ENCODE measurements around the gene TRPM8.

Gene TRPM8

DNA sequence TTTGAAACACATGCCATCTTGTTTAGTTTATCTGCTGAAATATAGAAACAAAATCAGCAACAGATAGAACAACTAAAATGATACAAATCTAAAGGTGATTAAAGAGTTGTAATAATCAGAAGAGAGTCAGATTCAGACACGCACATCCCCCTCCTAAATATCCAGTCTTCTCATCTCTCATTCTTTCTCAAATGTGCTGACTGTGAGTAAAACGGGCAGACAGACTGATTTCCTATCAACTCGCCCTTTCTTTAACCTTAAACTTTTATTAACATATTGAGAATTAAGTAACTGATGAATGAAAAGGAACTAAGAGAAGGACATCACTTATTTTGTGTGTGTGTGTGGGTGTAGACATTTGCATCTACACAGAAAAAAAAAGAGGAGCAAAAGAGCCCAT, 98.7 kb downstream of the TRPM8 start:
- TF ChIP-seq FOXP2 (optimal IDR thresholded peaks at IDR 0.05; ENCODE audit: borderline replicate concordance, extremely low read depth, extremely low read length, insufficient read depth): no peak
- TF ChIP-seq, protein P1, sequence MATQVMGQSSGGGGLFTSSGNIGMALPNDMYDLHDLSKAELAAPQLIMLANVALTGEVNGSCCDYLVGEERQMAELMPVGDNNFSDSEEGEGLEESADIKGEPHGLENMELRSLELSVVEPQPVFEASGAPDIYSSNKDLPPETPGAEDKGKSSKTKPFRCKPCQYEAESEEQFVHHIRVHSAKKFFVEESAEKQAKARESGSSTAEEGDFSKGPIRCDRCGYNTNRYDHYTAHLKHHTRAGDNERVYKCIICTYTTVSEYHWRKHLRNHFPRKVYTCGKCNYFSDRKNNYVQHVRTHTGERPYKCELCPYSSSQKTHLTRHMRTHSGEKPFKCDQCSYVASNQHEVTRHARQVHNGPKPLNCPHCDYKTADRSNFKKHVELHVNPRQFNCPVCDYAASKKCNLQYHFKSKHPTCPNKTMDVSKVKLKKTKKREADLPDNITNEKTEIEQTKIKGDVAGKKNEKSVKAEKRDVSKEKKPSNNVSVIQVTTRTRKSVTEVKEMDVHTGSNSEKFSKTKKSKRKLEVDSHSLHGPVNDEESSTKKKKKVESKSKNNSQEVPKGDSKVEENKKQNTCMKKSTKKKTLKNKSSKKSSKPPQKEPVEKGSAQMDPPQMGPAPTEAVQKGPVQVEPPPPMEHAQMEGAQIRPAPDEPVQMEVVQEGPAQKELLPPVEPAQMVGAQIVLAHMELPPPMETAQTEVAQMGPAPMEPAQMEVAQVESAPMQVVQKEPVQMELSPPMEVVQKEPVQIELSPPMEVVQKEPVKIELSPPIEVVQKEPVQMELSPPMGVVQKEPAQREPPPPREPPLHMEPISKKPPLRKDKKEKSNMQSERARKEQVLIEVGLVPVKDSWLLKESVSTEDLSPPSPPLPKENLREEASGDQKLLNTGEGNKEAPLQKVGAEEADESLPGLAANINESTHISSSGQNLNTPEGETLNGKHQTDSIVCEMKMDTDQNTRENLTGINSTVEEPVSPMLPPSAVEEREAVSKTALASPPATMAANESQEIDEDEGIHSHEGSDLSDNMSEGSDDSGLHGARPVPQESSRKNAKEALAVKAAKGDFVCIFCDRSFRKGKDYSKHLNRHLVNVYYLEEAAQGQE (IDR thresholded peaks at IDR 0.05; ENCODE audit: insufficient read depth in 1 of 2, low read depth in 2 of 2, low read length in 2 of 2): no peak
- TF ChIP-seq POLR2AphosphoS5 (IDR thresholded peaks at IDR 0.05; ENCODE audit: low read depth, low read length): no peak
- no peak for TF ChIP-seq TAF1 (IDR thresholded peaks at IDR 0.05; ENCODE audit: borderline replicate concordance, insufficient read depth, low read length)
- no peak for TF ChIP-seq SIN3A (IDR thresholded peaks at IDR 0.05; ENCODE audit: borderline replicate concordance, insufficient read depth, low read length)

DNA sequence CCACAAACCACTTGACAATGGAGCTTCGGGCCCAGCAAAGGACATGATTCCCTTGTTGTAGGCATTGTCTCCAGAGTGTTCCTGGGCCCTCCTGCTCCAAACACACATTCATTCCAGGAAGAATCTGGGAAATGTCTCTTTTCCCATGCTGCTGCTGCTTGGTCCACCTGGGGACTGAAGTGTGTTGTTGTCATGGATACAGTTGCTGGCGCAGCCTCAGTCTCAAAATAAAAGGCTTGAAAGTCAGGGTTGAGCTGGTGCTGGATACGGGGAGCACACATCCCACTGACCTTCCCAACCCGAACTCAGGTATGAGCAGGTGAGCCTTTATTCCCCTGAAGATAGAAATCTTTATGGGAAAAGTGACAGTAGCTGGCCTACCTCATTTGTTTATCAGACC, 102.7 kb downstream of the TRPM8 start:
- TF ChIP-seq FOXP2 (optimal IDR thresholded peaks at IDR 0.05; ENCODE audit: borderline replicate concordance, extremely low read depth, extremely low read length, insufficient read depth) (no peak), TAF1 (IDR thresholded peaks at IDR 0.05; ENCODE audit: borderline replicate concordance, insufficient read depth, low read length) (no peak), POLR2AphosphoS5 (IDR thresholded peaks at IDR 0.05; ENCODE audit: low read depth, low read length) (no peak), SIN3A (IDR thresholded peaks at IDR 0.05; ENCODE audit: borderline replicate concordance, insufficient read depth, low read length) (no peak)
- TF ChIP-seq, protein P1 (IDR thresholded peaks at IDR 0.05; ENCODE audit: insufficient read depth in 1 of 2, low read depth in 2 of 2, low read length in 2 of 2): no peak

GRCh38 chr2:234020332-234020731, 103.2 kb downstream of the TRPM8 start:
- TF ChIP-seq FOXP2 (optimal IDR thresholded peaks at IDR 0.05; ENCODE audit: borderline replicate concordance, extremely low read depth, extremely low read length, insufficient read depth) (no peak), POLR2AphosphoS5 (IDR thresholded peaks at IDR 0.05; ENCODE audit: low read depth, low read length) (no peak), SIN3A (IDR thresholded peaks at IDR 0.05; ENCODE audit: borderline replicate concordance, insufficient read depth, low read length) (no peak), TAF1 (IDR thresholded peaks at IDR 0.05; ENCODE audit: borderline replicate concordance, insufficient read depth, low read length) (no peak)
- TF ChIP-seq, protein P1 (IDR thresholded peaks at IDR 0.05; ENCODE audit: insufficient read depth in 1 of 2, low read depth in 2 of 2, low read length in 2 of 2): no peak

DNA sequence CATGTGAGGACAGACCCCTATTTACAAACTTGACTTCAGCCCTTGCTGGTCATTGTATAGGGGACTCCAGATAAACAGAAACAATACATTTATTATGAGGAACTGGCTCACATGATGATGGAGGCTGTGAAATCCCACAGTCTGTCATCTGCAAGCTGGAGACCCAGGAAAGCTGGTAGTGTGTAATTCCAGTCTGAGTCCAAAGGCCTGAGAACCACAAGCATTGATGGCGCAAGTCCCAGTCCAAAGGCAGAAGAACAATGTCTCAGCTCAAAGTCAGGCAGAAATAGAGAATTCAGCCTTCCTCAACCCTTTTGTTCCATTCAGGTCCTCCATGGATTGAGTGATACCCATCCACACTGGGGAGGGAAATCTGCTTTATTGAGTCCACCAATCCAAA, 105.3 kb downstream of the TRPM8 start:
- TF ChIP-seq FOXP2 (optimal IDR thresholded peaks at IDR 0.05; ENCODE audit: borderline replicate concordance, extremely low read depth, extremely low read length, insufficient read depth) (no peak), TAF1 (IDR thresholded peaks at IDR 0.05; ENCODE audit: borderline replicate concordance, insufficient read depth, low read length) (no peak), POLR2AphosphoS5 (IDR thresholded peaks at IDR 0.05; ENCODE audit: low read depth, low read length) (no peak), SIN3A (IDR thresholded peaks at IDR 0.05; ENCODE audit: borderline replicate concordance, insufficient read depth, low read length) (no peak)
- TF ChIP-seq, protein P1 (IDR thresholded peaks at IDR 0.05; ENCODE audit: insufficient read depth in 1 of 2, low read depth in 2 of 2, low read length in 2 of 2): no peak

DNA sequence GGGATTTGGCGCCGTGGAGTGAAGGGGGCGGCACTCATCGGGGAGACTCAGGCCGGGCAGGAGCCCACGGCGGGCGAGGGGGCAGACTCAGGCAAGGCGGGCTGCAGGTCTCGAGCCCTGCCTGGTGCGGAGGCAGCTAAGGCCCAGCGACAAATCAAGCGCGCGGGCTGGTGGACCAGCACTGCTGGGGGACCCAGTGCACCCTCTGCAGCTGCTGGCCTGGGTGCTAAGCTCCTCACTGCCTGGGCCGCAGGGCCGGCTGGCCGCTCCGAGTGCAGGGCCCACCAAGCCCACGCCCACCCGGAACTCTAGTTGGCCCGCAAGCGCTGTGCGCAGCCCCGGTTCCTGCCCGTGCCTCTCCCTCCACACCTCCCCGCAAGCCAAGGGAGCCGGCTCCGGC, 107.1 kb downstream of the TRPM8 start:
- no peak for TF ChIP-seq SIN3A (IDR thresholded peaks at IDR 0.05; ENCODE audit: borderline replicate concordance, insufficient read depth, low read length)
- TF ChIP-seq, protein P1 (IDR thresholded peaks at IDR 0.05; ENCODE audit: insufficient read depth in 1 of 2, low read depth in 2 of 2, low read length in 2 of 2): no peak
- no peak for TF ChIP-seq FOXP2 (optimal IDR thresholded peaks at IDR 0.05; ENCODE audit: borderline replicate concordance, extremely low read depth, extremely low read length, insufficient read depth)
- TF ChIP-seq TAF1 (IDR thresholded peaks at IDR 0.05; ENCODE audit: borderline replicate concordance, insufficient read depth, low read length): no peak
- TF ChIP-seq POLR2AphosphoS5 (IDR thresholded peaks at IDR 0.05; ENCODE audit: low read depth, low read length): no peak

Measured in PFSK-1 (cell line).